AG20443 (cell line): ENCODE measurements around the gene TNNI3K.

Source experiments
- DNase-seq: peaks from one replicate; pipeline ENCODE4 v3.0.0; 2012; ENCODE audit warnings: low spot score, mixed read lengths

The TNNI3K gene

GRCh38 chr1:74571891-74572290 is 336.7 kb downstream of the TNNI3K start:
- DNase-seq, result no peak

- no peak for DNase-seq
Observed at GRCh38 chr1:74578101-74578500, 342.9 kb downstream of the TNNI3K start.

DNA sequence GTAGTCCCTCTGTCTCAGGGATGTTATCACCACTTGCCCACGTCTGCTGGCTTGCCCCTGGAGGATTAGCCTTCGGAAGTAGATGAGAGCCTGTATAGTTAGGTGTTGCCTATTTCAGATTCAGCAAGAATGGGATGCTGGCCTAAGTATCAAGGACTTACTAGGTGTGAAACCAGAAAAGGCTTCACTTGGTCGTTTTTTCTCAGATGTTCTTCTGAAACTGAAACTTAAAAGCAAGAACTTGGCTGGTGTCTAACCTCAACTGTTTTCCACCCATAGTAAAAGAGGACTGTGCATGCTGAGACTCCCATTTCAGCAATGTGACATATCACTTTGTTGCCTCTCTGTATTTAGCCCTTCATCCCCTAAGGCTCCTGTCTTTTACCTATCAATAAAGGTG is 344.2 kb downstream of the TNNI3K start:
- no peak for DNase-seq

- DNase-seq, result no peak
Observed at GRCh38 chr1:74583397-74583796, 348.2 kb downstream of the TNNI3K start.

GRCh38 chr1:74584185-74584584 is 349.0 kb downstream of the TNNI3K start:
- peak; percentile 21 for DNase-seq

- DNase-seq, result no peak
Observed at GRCh38 chr1:74586253-74586897, 351.2 kb downstream of the TNNI3K start.

DNA sequence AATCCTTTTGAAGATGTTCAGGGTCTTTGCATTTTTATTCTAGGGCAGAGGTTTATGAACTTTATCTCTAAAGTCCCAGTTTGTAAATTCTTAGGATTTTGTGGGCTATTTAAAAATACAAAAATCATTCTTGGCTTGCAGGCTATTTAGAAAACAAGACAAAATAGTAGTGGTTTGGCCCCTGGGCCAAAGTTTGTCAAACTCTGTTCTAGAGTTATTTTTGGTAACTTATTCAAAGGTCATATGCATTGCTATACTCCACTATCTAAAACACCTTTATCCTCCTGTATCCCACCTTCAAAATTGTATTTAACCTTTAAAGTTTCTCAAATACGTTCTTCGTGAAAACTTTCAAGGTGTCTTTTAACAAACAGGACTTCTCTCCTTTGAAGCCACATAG is 352.7 kb downstream of the TNNI3K start:
- DNase-seq, result no peak

GRCh38 chr1:74590288-74590687 is 355.1 kb downstream of the TNNI3K start:
- DNase-seq, result no peak

DNA sequence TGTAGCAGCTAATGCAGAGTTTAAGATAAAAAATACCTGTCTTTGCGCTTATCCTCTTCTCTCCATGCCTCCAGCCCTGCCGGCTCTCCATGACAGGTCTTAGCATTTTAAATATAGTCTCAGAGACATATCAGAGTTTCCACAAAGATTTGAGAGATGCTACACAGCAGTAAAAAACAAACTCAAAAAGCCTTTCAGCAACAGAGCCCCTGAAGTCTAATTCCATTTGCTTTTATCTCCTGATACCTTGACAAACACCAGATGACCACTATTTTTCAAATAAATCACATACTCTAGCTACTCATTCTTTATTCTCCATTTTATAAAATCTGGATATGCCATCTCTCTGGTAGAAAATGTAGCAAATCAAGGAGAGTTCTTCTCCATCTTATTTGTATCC is 356.8 kb downstream of the TNNI3K start:
- no peak for DNase-seq

GRCh38 chr1:74592580-74593355 is 357.6 kb downstream of the TNNI3K start:
- DNase-seq, result no peak
